ENCODE results near the gene TMOD2. TPM values are rescaled to one million over a fixed set of nuclear protein-coding genes. Genes with fewer than 3 reads are reported as not detected.
"Not testable (repeated sequence)": the region's sequence is repeated elsewhere in the genome, so short reads cannot be mapped to it uniquely, and the experiment has no call there.

The TMOD2 gene
- total RNA-seq, 4 donors from 2014 or later: 1.0 to 4.8 (median 2.4) TPM

DNA sequence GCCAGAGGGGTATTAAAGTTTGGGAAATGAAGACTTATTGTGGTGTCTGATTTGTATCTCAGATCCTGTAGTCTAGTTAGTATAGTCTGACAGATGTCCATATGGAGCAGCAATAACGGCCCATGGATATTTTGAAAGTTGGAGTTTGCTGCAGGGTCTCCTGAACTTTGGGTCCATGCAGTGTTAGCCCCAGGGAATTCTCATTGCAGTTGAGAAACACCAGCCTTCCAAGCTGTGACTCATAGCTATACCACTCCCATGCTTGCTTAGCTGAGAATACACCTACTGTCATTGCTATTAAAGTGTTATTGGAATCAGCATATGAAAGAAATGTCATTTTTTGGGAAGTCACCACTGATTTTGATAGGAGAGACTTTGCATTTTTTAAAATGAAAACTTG is 29.2 kb downstream of the TMOD2 start:
- TF ChIP-seq POLR2A (IDR thresholded peaks at IDR 0.05): no peak
- TF ChIP-seq, protein P1, sequence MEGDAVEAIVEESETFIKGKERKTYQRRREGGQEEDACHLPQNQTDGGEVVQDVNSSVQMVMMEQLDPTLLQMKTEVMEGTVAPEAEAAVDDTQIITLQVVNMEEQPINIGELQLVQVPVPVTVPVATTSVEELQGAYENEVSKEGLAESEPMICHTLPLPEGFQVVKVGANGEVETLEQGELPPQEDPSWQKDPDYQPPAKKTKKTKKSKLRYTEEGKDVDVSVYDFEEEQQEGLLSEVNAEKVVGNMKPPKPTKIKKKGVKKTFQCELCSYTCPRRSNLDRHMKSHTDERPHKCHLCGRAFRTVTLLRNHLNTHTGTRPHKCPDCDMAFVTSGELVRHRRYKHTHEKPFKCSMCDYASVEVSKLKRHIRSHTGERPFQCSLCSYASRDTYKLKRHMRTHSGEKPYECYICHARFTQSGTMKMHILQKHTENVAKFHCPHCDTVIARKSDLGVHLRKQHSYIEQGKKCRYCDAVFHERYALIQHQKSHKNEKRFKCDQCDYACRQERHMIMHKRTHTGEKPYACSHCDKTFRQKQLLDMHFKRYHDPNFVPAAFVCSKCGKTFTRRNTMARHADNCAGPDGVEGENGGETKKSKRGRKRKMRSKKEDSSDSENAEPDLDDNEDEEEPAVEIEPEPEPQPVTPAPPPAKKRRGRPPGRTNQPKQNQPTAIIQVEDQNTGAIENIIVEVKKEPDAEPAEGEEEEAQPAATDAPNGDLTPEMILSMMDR (IDR thresholded peaks at IDR 0.05 in 4 of 5, conservative IDR thresholded peaks at IDR 0.05 in 1 of 5): no peak
- H3K27ac ChIP-seq: no peak overlapping the region
- peaks cover 0 to 16% of the 10 kb centered on the region in 2 donors for H3K36me3 ChIP-seq
- ATAC-seq: no peak
- H3K27me3 ChIP-seq: no peaks in the 10 kb centered on the region
- H3K9me3 ChIP-seq: no peaks in the 10 kb centered on the region
- in situ Hi-C loops (cut with MboI; ENCODE audit: low sequenced_read_pairs in 4 of 4): no loop called here
- intact Hi-C loops (cut with DNase I; ENCODE audit: low total_unique reads): no loop called here
- no peak overlapping the region for H3K4me3 ChIP-seq
- DNase-seq: no peak
- H3K4me1 ChIP-seq: no peaks in the 10 kb centered on the region

DNA sequence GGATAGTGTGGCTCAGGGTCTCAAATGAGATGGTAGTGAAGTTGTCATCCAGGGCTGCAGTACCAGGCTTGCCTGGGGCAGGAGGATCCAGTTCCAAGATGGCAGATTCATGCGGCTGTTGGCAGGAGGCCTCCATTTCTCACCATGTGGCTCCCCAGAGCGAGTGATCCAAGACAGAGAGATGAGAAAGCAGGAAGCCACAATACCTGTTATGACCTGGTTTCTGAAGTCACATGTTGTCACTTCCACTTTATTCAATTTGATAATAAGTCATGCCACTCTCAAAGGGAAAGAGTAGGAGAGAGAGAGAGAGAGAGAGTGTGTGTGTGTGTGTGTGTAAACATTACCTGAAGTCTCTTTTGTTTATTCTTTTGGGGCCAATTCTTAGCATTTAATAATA is 30.1 kb downstream of the TMOD2 start:
- no peak for TF ChIP-seq POLR2A (IDR thresholded peaks at IDR 0.05)
- TF ChIP-seq, protein P1 (IDR thresholded peaks at IDR 0.05 in 4 of 5, conservative IDR thresholded peaks at IDR 0.05 in 1 of 5): no peak
- no peak for ATAC-seq
- in situ Hi-C loops (cut with MboI; ENCODE audit: low sequenced_read_pairs in 4 of 4): no loop called here
- Histone ChIP-seq H3K4me1 (no peaks in the 10 kb centered on the region), H3K9me3 (no peaks in the 10 kb centered on the region), H3K27me3 (no peaks in the 10 kb centered on the region), H3K36me3 (peaks cover 0 to 16% of the 10 kb centered on the region in 2 donors), H3K4me3 (no peak overlapping the region), H3K27ac (no peak overlapping the region)
- DNase-seq: no peak
- intact Hi-C loops (cut with DNase I; ENCODE audit: low total_unique reads): no loop called here

DNA sequence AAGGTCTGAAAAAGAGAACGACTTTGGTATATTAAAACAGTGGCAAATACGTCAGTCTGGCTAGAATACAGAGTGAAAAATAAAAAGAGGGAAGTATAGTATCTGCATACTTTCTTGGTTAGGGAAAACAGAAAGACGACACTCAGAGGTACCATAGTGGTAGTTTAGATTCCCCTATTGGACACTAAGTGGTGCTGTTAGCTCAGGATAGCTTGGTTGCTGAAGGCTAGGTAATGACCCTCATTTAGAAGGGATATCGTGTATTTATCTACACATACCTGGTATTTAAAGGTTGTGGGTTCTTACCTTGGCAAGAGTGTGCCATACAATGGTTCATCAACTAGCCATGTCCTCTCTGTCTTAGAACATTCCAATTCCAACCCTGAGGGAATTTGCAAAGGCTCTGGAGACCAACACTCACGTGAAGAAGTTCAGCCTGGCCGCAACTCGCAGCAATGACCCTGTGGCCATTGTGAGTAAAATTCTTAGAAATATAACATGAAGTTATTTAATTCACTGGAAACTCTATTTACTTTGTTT is 31.0 kb downstream of the TMOD2 start:
- H3K27ac ChIP-seq: no peak overlapping the region
- H3K9me3 ChIP-seq: no peaks in the 10 kb centered on the region
- H3K36me3 ChIP-seq: peaks cover 0 to 20% of the 10 kb centered on the region in 2 donors
- no peak for ATAC-seq
- TF ChIP-seq POLR2A (IDR thresholded peaks at IDR 0.05): no peak
- TF ChIP-seq, protein P1 (IDR thresholded peaks at IDR 0.05 in 4 of 5, conservative IDR thresholded peaks at IDR 0.05 in 1 of 5): no peak
- DNase-seq: no peak
- intact Hi-C loops (cut with DNase I; ENCODE audit: low total_unique reads) (no loop called here), in situ Hi-C loops (cut with MboI; ENCODE audit: low sequenced_read_pairs in 4 of 4) (no loop called here)
- no peak overlapping the region for H3K4me3 ChIP-seq
- no peaks in the 10 kb centered on the region for H3K27me3 ChIP-seq
- H3K4me1 ChIP-seq: no peaks in the 10 kb centered on the region

DNA sequence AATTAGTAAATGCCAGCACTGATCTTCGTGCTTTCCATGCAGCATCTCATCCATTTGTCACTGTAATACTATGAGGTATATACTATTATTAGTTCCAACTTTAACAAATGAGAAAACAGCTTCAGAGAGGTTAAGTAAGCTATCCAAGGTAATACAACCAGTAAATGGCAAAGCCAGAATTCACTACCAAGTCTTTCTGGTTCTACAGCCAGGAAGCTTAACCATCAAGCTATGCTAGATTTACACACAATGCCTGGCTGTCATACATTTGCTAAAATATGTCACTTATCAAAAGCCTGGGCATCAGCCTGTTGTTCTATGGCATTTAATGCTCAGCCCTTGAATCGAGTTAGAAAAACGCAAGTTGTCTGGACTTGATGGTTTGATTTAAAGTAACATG is 32.6 kb downstream of the TMOD2 start:
- no peak for TF ChIP-seq POLR2A (IDR thresholded peaks at IDR 0.05)

DNA sequence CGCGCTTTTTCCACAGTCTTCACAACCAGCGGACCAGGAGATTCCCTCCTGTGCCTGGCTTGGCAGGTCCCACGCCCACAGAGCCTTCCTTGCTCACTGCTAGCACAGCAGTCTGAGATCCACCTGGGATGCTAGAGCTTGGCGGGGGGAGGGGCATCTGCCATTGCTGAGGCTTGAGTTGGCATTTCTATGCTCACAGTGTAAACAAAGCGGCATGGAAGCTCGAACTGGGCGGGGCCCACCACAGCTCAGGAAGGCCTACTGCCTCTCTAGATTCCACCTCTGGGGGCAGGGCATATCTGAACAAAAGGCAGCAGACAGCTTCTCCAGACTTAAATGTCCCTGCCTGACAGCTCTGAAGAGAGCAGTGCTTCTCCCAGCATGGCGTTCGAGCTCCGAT is 35.7 kb downstream of the TMOD2 start:
- H3K4me3 ChIP-seq; ATAC-seq; H3K9me3 ChIP-seq; H3K4me1 ChIP-seq; H3K27ac ChIP-seq; H3K27me3 ChIP-seq; intact Hi-C loops (cut with DNase I; ENCODE audit: low total_unique reads); in situ Hi-C loops (cut with MboI; ENCODE audit: low sequenced_read_pairs in 4 of 4); DNase-seq: not testable (repeated sequence)
- peaks cover 0 to 16% of the 10 kb centered on the region in 2 donors for H3K36me3 ChIP-seq

More for the DNA sequence above, 32.6 kb downstream of the TMOD2 start:
- H3K27ac ChIP-seq: no peak overlapping the region
- no peaks in the 10 kb centered on the region for H3K9me3 ChIP-seq
- no peaks in the 10 kb centered on the region for H3K27me3 ChIP-seq
- DNase-seq (no peak), ATAC-seq (no peak)
- in situ Hi-C loops (cut with MboI; ENCODE audit: low sequenced_read_pairs in 4 of 4) (no loop called here), intact Hi-C loops (cut with DNase I; ENCODE audit: low total_unique reads) (no loop called here)
- no peaks in the 10 kb centered on the region for H3K4me1 ChIP-seq
- peaks cover 0 to 20% of the 10 kb centered on the region in 2 donors for H3K36me3 ChIP-seq
- no peak overlapping the region for H3K4me3 ChIP-seq

DNA sequence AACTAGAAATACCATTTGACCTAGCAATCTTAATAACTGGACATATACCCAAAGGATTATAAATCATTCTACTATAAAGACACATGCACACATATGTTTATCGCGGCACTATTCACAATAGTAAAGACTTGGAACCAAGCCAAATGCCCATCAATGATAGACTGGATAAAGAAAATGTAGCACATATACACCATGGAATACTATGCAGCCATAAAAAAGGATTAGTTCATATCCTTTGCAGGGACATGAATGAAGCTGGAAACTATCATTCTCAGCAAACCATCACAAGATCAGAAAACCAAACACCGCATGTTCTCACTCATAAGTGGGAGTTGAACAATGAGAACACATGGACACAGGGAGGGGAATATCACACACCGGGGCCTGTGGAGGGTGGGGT is 41.1 kb downstream of the TMOD2 start:
- intact Hi-C loops (cut with DNase I; ENCODE audit: low total_unique reads); H3K4me3 ChIP-seq; DNase-seq; H3K9me3 ChIP-seq; in situ Hi-C loops (cut with MboI; ENCODE audit: low sequenced_read_pairs in 4 of 4); H3K4me1 ChIP-seq; ATAC-seq; H3K36me3 ChIP-seq; H3K27me3 ChIP-seq; H3K27ac ChIP-seq: not testable (repeated sequence)
